ENCODE results near the gene RGCC.

The RGCC gene

DNA sequence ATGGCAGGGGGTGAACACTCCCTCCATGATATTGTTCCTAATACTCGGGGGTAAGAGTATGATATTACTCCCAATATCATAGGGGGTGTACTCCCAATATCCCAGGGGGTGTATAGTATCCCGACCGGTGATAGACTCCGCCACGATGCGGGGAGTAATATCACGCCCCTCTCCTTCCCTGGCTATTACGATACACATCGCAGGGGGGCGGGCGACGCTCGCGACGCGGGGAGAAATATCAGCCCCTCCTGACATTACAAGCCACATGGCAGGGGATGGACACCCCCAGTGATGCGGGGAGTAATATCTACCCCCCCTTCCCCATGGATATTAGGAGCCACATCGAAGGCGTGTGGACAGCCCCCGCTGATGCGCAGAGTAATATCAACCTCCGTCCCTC lies 3.2 kb upstream of the RGCC start:
- no peak for DNase-seq

DNA sequence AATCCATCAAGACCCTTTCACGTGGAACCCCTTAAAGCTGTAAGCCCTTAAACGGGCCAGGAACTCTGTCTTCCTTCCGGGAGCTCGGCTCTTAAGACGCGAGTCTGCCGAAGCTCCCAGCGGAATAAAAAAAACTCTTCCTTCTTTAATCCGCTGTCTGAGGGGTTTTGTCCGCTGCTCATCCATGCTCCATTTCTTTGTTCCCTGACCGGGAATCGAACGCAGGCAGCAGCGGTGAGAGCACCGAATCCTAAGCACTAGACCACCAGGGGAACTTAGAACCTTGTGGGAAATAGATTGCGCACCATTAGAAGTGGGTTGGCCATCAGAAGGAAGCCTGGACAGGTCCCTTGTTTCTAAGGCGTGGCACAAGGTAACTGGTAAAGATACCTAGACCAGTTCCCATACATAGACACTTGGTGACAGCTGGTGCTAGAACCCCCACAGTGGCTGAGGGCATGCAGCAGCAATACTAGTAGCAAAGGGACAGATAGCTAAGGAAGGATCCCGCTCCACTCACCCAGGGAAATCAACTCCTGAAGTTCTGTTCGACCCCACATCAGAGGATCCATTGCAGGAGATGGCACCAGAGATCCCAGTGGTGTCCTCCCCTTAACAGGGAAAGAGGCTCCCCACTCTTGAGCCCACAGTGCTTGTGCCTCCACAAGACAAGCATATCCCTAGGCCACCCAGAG lies 1.5 kb upstream of the RGCC start:
- no peak for DNase-seq

DNA sequence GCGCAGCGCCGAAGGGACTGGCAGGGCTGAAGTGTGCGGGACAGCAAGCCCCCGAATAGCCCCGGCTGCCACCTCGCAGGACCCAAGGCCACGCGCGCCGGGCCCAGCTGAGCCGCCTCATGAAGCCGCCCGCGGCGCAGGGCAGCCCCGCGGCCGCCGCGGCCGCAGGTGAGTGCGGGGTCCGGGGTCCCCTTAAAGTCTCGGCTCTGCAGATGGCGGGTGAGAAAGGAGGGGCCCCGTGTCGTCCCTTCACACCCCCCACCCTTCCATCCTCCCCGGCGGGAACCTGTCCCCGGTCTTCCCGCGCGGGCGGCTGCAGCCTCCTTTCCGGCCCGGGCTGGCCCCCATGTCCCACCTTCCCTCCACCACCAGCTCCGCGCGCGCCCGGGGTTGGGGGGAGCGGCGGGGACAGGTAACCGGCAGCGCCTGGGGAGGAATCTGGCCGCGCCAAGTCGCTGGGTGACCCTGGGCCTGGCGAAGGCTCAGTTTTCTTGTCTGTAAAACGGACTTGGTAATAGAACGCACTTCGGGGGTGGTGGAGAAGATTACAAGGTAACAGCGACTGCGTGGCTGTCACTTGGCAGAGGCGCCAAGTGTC lies 338 bp downstream of the RGCC start:
- peak; percentile 57 for DNase-seq

DNA sequence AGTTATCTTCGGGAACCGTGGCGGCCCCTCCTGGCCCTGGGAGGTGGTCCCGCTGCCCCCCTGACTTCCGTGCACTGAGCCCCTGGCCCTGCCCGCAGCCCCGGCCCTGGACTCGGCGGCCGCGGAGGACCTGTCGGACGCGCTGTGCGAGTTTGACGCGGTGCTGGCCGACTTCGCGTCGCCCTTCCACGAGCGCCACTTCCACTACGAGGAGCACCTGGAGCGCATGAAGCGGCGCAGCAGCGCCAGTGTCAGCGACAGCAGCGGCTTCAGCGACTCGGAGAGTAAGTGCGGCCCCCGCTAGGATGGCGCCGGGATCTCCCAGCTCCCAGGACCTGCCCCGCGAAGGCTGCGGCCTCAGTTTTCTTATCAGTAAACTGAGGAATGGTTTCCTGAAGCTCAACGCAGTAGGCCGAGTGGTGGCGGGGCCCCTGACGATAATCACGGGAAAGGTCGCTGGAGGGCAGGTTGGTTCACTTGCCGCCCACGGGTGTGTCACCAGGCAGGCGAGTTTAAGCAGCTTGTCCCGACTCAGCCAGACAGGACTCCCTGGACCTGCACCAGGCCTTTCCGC lies 924 bp downstream of the RGCC start:
- peak; percentile 76 for DNase-seq

DNA sequence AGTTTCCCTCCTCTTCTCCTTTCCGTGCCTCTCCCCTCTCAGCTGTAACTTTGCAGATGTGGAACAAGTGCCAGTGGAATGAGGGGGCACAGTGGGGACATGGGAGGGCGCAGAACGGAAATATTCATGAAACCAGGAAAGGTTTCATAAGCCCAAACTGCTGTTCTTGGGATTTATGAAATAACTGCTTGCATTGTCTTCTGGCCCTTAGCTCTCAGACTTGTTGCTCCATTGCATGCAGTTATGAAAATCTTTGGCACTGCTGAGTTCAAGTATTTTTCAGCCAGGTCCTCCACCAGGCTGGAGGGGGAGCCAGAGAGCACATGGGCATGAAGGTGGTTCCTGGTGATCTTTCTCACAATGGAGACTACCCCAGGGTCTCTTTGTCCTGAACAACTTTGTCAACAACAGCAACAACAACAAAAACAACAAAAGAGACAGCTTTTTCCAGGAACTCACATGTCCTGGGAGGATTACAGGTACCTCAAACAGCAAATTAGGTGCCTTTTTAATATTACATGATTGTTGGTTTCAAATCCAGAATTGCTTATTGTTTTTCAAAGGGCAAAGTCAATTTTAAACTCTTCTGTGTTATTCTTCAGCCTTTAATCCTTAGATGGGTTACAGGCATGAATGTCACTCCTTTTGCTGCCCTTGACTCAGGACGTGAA lies 1.5 kb downstream of the RGCC start:
- DNase-seq = peak; percentile 76

DNA sequence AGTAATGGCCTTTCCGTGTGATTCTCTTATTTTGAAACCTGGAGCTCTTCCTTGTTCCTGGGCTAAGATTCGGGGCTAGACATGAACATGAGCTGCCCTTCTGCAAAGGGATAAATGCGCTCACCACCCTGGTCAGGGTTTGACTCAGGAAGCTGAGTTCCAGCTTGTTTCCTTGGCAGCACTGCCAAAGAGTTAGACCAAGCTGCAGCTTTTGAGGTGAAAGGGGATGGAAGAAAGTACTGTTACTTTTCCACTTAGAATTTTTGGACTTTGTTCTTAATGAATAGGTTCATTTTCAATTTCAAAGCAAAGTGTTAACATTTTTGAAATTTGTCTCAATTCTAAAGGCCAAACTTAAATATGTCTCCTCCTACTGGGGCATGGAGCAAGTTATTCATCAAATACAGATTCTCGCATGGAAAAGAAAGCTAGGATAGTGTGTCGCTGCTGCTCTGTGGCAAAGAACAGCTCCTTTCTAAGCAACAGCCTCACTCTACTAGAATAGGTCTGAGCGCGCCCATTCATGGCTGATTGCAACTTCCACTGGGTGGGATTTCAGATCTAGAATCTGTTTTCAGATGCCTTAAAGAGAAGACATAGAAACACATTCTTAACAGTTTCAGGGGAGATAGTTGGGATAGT lies 2.2 kb downstream of the RGCC start:
- peak; percentile 59 for DNase-seq

DNA sequence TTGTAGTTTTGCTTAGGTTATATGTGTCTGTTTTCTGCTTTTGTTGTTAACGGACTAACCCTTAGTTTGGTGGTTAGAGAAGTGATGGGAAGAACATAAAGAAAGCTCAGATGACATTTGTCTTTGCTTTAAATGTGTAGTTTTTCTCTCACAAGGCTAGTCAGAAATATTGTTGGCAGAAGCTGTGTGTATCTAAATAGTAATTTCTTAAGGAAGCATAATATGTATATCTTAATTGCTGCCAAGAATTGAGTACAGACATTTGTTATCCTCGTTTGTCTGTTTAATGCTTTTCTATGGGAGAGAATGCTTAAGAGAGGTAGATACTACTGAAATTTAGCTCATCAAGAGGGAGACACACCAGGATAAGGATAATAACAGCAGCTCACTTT lies 2.7 kb downstream of the RGCC start:
- no peak for DNase-seq

DNA sequence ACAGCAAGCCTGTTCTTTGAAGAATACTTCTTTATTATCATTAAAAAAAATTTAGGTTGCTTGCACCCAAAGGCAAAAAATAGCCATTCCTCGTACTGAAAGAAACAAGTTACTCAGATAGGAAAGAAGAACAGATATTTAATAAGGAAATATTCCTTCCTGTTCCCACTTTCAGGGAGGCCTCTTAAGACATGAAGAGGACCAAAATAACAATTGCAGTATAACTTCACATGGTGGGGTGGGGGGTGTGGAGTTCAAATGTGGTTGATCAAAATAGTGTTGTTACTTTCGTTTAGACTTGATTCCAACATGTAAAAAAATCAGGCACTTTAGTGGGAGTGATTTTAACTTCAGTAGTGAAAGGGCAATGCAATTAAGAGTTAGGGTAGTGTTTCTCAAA lies 3.6 kb downstream of the RGCC start:
- no peak for DNase-seq

DNA sequence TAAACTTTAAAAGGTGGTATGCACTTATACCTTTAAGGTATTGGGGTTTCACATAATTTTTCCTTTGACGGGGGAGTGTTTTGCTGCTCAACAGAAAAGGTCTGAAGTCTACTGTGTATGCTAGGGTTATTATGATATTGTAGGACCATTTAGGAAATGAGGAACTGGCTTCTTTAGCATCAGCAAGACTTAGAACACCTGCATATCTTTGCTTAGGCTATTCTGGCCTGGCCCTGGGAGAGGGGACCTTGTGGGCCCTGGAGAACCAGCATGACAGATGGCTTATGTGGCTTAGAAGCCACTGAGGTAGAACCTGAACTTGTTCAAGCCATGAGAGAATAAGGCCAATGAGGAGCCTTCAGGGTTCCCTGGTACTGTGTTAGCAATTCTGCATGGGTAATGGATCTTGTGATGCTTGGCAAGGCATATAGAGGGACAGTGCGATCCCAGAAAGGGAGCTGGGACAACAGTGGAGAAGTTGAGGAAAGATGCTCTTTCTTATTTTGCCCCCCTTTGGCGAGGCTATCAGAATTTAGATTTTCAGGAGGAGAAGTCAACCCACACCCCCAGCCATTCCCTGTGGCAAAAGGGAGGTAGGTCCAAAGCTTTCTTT lies 4.3 kb downstream of the RGCC start:
- DNase-seq = no peak

DNA sequence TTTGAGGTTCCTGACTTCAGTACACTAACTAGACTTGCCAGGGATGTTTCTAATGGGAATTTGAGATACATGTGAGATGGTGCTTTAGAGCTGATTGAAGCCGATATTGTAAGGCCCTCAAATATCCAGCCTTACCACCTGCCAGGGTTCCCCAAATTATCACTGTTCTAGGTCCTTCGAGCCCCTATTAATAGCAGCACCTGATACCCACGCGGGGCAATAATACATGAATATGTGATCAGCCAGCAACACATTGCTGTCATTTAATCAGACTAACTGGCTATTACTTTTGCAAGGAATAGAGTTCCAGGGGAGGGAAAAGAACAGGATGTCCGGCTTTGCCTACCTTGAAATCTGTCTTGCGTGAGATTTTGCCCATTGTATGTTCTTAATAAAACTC lies 5.1 kb downstream of the RGCC start:
- no peak for DNase-seq

DNA sequence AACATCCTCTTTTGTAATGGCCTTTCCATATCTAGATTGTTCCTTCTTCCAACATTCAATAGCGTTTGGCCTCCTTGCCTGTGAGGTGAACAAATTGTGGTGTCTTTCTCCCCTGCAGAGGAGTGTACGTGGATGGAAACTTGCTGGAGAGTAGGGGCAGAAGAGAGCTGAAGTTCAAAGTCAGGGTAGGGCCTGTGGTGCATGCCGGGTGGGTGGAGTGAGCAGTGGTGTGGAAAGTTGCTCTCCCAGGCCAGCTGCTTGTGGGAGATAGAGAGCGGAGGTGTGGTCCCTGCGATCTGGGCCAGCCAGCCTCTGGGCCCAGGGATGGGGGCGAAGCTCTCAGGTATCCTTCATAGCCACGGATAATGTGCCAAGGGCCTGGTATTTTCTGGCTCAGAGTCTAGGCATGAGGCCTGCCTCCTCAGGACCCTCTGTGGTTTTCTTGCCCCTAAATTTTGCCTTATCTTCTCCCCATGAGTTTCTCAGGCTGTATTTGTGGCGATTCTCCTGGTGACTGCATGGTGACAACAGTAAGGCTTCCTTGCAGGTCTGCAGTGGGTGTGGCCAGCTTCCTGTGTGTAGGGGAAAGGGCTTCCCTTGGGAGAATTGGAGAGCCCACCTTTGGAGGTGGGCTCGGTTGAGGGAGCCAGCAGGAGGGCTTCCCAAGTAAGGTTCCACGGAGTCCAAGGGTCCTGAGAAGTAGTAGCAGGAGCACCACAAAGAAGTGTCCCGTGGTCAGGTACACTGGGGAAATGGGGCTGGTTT lies 6.7 kb downstream of the RGCC start:
- peak; percentile 77 for DNase-seq

DNA sequence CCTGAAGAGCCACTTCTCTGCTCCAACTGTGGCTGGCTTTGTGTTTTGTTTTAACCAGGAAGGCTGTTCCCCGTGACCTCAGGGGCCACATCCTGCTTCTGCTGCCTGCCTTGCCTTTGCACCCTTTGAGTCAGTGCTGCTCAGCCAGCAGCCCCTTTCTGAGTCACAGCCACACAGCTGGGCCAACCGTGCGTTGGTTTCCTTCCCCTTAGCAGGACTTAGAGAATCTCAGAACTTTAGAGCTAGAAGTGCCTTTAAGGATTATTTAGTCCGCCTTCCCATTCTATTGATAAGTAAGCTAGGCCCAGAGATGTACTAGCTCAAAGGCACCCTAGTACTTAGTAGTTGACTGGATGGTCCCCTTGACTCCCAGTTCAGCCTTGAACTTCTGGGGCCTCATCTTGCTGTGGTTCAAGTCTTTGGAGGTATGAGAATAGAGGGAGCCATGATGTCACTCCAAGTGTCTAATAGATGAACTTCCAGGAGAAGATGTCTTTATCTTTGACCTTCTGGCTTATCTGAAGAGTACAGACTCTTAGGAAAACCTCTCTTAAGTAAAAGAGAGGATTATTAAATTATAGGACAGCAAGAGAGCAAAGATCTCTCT lies 8.0 kb downstream of the RGCC start:
- DNase-seq = peak; percentile 92

DNA sequence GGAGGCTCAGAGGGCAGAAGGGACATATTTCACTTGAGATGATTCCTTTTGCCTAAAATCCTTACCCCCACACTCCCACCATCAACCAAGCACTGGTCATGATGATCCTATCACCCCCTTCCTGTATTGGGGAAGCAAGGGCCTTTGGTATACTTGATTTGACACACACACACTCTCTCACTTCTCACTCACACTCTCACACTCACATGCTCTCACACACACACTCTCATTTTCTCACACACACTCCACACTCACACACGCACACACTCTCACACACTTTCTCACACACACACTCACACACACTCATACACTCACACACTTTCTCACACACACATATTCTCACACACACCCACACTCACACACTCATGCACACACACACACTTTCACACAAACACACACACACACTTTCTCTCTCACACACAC lies 8.6 kb downstream of the RGCC start:
- no peak for DNase-seq

DNA sequence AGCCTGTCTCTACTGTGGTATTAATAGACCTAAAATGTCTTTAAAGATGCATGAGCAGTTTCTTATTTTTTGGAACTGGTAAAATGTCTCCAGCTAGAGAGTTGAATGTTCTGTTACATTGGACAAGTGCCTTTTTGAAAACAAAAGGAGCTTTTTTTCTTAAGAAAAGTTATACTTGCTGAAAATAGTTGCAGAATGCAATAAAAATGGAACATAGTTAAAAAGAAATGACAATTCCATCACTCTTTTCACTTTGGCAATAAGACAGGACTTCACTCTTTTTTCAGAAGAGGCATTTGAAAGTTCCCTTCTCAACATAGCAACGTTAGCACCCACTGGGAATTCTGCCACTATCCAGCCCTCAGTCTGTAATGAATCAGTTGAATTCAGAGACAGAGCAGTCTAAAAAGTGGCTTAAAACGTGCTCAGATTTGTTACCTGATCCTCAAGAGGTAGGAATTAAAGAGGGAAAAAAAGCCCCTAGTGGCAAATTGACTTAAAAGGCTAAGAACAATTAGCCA lies 10.1 kb downstream of the RGCC start:
- DNase-seq = no peak

DNA sequence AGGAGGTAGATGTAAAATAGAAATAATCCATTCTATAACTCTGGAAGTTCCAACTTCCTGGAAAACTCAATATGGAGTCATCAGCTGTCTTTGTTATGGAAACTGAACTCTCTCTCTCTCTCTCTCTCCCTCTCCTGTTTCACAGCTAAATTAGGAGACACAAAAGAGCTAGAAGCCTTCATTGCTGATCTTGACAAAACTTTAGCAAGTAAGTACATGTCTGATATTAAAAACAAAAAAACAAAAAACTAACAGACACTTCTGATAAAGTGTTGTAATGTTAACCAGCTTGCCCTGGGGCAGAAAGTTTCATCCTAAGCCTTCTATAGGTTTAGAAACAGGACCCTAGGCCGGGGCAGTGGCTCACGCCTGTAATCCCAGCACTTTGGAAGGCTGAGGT lies 11.3 kb downstream of the RGCC start:
- no peak for DNase-seq

DNA sequence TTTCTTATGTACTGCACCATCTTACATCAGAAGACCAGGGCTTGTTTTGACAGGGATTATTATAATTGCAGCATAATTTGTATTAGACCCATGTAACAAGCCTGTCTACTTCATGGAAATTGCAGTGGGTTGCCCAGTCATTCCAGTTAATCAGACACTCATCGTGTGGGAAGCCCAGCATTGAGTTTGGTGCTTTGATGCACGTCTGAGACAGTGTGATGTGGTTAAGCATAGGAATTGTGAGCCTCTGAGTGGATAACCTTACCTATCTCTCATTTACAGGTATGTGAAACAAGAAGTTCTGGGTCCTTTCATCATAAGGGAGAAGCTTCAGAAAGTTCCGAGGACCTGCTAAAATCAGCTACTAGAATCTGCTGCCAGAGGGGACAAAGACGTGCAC lies 12.8 kb downstream of the RGCC start:
- peak; percentile 81 for DNase-seq

DNA sequence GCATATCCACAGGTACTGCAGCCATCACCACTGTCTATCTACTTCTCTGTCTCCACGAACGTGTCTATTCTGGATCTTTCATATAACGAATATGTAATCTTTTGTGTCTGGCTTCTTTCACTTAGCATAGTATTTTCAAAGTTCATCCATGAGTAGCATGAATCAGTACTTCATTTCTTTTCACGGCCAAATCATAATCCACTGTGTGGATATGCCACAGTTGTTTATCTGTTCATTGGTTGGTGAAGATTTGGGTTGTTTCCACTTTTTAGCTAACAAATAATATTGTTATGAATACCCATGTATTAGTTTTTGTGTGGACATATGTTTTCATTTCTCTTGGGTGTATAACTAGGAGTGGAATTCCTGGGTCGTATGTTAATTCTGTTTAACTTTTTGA lies 14.4 kb downstream of the RGCC start:
- no peak for DNase-seq

DNA sequence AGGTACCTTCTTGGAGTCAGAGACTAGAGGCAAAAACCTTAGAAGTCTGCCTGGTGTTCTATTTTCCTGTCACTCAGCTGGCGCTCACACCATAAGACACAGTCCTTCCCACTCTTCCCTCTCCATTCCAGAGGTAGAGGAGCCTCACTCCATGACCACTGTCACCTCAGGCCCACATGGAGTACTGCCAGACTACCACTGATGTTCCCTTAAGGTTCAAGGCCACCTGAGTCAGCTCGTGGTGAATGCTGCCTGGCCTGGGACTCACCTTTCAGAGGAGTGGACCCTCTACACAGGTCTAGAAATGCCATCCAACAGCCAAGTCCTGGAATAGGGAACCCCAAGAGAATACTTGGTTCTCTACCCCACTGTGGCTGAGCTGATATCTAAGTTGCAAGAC lies 29.9 kb downstream of the RGCC start:
- DNase-seq = no peak

DNA sequence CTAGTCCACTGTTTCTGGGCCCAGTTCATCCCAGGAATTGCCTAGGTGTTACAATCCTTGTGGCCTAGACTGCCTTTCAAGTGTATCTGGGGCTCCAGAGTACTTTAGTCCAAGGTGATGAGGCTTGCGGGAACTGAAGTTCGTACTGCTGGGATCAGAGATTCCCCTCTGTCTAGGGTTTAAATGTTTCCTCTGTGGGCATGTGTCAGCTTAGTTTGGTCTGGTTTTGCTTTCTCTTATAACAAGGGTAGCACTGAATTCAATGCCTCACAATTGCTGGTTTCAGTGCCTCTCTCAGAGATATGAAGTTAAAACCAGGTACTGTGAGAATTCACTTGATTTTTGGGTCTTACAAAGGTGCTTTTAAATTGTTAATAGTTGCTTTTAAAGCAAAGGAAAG lies 30.8 kb downstream of the RGCC start:
- DNase-seq = no peak

DNA sequence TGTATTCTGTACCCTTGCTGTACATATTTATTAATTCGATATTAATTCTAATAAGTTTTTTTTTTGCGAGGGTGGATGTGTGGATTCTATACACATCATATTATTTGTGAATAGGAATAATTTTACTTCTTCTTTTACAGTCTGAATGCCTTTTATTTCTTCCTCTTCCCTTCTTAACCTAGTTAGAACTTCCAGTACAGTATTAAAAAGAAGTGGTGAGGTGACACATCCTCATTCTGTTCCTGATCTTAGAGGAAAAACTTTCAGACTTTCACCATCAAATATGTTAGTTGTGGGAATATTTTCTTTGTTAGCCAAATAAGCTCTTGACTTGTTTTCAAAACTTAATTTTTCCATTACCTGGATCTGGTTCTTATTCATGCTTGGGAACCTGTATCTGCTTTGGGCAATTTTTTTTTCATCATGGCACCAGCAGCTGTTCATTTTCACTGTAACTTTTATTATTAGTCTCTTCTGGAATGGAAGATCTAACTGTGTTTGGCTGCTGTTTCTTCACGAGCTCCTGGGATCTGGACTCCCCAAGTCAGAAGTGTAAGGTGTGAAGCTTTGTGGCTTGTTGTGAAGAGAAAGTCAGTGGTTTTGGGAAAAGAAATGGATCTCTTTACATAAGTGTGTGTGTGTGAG lies 33.1 kb downstream of the RGCC start:
- DNase-seq = no peak

DNA sequence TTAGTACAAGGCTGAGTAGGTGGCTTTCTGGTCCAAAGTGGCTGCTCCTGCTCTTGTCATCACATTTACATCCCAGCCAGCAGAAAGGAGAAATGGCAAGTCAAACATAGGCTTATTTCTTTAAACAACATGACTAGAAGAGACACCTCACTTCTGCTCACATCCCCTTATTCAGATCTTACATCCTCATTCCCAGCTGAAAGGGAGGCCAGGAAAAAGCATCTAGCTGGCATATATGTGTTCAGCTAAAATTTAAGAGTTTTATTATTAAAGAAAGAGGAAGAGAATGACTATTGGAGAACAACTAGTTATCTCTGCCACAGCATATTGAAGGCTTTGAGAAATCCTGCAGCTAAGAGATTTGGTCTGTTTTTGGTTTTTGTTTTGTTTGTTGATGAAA lies 34.1 kb downstream of the RGCC start:
- DNase-seq = no peak
